GM12892 (cell line): Measurements from ENCODE around the gene ISLR2.

Experiments used
- DNase-seq: peaks from one replicate; pipeline ENCODE4 v3.0.0; 2011; ENCODE audit not compliant: insufficient read length
- FAIRE-seq: peaks from 2 replicates; lab custom pipeline; 2011; peaks lifted over from hg19 to GRCh38; lab: Jason Lieb, UNC
- POLR2A ChIP-seq: IDR thresholded peaks from 2 replicates; pipeline ENCODE4 v1.6.1; 2011; ENCODE audit warnings: low read depth, low read length, control low read depth
- POLR2AphosphoS5 ChIP-seq: IDR thresholded peaks from 2 replicates; pipeline ENCODE4 v1.6.1; 2011; ENCODE audit warnings: low read depth, low read length, control low read depth
- TAF1 ChIP-seq: IDR thresholded peaks from 2 replicates; pipeline ENCODE4 v1.6.1; 2011; ENCODE audit warnings: low read depth, mild to moderate bottlenecking, control low read depth, low read length, borderline replicate concordance

The ISLR2 gene

DNA sequence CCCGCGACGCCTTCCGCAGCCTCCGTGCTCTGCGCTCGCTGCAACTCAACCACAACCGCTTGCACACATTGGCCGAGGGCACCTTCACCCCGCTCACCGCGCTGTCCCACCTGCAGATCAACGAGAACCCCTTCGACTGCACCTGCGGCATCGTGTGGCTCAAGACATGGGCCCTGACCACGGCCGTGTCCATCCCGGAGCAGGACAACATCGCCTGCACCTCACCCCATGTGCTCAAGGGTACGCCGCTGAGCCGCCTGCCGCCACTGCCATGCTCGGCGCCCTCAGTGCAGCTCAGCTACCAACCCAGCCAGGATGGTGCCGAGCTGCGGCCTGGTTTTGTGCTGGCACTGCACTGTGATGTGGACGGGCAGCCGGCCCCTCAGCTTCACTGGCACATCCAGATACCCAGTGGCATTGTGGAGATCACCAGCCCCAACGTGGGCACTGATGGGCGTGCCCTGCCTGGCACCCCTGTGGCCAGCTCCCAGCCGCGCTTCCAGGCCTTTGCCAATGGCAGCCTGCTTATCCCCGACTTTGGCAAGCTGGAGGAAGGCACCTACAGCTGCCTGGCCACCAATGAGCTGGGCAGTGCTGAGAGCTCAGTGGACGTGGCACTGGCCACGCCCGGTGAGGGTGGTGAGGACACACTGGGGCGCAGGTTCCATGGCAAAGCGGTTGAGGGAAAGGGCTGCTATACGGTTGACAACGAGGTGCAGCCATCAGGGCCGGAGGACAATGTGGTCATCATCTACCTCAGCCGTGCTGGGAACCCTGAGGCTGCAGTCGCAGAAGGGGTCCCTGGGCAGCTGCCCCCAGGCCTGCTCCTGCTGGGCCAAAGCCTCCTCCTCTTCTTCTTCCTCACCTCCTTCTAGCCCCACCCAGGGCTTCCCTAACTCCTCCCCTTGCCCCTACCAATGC is 45.1 kb downstream of the ISLR2 start:
- DNase-seq (no peak), FAIRE-seq (no peak)
- TF ChIP-seq TAF1 (no peak), POLR2AphosphoS5 (no peak), POLR2A (no peak)

DNA sequence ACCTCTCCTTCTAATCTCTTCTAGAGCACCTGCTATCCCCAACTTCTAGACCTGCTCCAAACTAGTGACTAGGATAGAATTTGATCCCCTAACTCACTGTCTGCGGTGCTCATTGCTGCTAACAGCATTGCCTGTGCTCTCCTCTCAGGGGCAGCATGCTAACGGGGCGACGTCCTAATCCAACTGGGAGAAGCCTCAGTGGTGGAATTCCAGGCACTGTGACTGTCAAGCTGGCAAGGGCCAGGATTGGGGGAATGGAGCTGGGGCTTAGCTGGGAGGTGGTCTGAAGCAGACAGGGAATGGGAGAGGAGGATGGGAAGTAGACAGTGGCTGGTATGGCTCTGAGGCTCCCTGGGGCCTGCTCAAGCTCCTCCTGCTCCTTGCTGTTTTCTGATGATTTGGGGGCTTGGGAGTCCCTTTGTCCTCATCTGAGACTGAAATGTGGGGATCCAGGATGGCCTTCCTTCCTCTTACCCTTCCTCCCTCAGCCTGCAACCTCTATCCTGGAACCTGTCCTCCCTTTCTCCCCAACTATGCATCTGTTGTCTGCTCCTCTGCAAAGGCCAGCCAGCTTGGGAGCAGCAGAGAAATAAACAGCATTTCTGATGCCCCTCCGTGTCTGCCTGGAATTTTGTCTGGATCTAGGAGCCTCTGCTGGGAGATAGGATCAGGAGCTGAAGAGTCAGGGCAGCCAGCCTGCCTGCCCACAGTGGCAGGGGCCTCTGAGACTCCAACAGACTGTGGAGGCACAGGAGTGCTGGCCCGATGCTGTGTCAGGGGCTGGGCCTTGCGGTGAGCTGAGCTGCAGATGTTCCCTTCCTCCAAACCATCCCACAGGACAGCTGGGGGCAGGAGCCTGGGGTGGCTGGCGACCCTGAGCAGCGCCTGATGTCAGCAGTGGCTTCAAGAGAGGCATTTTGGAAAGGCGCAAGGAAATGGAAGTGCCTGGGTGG is 46.2 kb downstream of the ISLR2 start:
- DNase-seq (no peak), FAIRE-seq (no peak)
- TF ChIP-seq TAF1 (no peak), POLR2A (no peak), POLR2AphosphoS5 (no peak)

- FAIRE-seq = no peak
- DNase-seq = no peak
- TF ChIP-seq TAF1 = no peak
- no peak for TF ChIP-seq POLR2A
- TF ChIP-seq POLR2AphosphoS5 = no peak
These were observed 48.1 kb downstream of the ISLR2 start for GRCh38 chr15:74178326-74179100.

DNA sequence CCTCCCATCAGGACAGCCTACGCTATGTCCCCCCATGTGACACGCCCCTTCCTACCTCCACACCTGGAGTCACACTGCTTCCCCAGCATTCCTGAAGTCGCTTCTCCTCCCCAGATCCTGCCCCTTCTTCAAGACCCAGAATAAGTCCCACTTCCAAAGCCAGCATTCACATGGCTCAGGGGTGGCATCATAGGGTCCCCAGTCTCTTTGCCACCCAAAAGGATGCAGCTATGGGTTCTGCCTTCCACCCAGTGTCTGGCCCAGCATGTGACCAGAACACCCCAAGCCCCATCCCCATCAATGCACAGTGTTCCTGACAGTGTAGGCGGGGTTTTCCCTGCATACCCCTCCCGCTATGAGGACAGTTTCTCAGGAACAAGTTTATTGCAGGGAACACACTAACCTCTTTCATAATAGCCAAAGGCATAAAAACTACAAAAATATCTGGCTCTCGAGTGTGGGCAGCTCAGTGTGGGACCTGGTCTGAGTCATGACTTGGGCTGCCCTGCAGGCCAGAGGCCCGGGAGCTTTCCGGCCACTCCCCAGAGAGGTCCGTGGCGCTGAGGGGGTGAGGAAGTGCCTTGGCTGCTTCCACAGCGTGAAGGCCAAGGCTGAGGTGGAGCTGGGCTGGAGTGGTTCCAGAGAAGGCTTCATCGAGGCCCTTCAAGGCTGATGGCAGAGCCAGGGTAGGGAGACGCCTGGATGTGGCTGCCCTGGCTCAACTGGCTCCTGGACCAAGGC is 48.9 kb downstream of the ISLR2 start:
- no peak for TF ChIP-seq TAF1
- TF ChIP-seq POLR2A = no peak
- no peak for TF ChIP-seq POLR2AphosphoS5
- FAIRE-seq (peak; percentile 61), DNase-seq (no peak)

DNA sequence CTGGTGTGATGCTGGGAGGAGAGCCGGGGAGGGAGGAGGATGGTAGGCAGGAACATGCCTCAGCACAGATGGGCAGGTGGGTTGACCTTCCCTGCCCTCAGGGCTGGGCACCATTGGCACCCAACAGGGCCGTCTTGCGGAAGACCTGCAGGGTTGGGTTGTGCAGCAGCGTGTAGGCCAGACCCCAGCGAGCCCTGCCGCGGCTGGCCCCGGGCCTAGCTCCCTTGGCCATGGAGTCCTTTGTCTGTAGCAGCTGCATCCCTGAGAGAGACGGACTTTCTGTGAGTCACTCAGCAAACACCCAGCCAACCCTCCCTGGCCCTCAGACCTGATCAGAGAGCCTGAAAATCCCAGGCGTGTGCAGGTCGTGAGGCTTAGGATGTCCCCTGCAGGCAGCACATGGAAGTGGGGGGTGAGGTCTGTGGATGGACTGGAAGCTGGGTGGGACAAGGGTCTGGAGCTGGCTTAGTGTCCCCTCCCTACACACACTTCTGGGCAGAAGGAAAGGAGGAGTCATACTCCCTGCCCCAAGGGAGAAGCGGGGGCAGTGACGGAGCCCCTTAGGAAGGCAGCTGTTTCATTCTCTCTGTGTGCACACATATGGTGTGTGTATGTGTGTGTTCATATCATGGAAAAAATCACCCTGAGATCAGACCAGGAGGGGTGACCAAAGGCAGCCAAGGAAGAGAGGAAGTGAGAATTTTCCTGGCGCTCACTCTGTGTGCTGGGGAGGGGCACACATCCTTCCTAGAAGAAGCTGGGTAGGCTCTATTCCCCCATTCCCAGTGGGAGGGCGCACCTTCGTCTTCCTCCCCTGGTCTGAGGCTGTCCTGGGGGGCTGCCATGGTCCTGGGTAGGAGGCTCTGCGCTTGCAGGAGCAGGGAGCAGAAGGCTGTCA is 49.8 kb downstream of the ISLR2 start:
- FAIRE-seq (no peak), DNase-seq (no peak)
- TF ChIP-seq TAF1 (no peak), POLR2AphosphoS5 (no peak), POLR2A (no peak)

- DNase-seq (no peak), FAIRE-seq (peak; percentile 70)
- no peak for TF ChIP-seq POLR2A
- no peak for TF ChIP-seq TAF1
- TF ChIP-seq POLR2AphosphoS5 = no peak
These were observed 50.7 kb downstream of the ISLR2 start for GRCh38 chr15:74180881-74181602.

- no peak for DNase-seq
- FAIRE-seq = no peak
- no peak for TF ChIP-seq POLR2A
- no peak for TF ChIP-seq TAF1
- no peak for TF ChIP-seq POLR2AphosphoS5
These were observed 51.7 kb downstream of the ISLR2 start for GRCh38 chr15:74182131-74182530.

DNA sequence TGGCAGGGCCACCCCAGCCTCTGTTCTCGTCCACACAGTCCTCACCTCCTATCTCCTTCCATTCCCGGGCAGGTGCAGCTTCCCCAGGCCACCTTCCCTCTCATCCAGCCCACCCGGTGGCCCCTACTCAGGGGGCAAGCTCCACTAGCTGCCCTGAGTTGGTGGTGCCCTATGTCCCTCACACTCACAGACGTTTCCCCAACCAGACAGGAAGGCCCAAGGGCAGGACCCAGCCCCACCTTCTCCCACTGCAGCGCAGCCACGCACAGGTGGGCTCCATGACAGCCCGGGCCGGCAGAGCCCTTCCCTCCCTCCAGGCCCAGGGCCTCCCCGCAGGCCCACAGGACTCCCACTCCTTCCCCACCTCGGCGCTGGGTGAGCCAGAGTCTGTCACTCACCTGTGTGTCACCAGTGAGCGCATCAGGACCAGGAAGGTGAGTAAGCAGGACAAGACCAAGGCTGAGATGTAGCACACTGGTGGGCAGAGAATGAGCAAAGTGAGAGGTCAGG is 54.3 kb downstream of the ISLR2 start:
- TF ChIP-seq TAF1 (no peak), POLR2AphosphoS5 (no peak), POLR2A (no peak)
- FAIRE-seq = peak; percentile 17
- DNase-seq = no peak
